ENCODE data around the gene DHX30. TPM values are rescaled to one million over a fixed set of nuclear protein-coding genes. Genes with fewer than 3 reads are reported as not detected.

The DHX30 gene
- total and polyA plus RNA-seq, 2 donors = 41.8 to 52.0 TPM

DNA sequence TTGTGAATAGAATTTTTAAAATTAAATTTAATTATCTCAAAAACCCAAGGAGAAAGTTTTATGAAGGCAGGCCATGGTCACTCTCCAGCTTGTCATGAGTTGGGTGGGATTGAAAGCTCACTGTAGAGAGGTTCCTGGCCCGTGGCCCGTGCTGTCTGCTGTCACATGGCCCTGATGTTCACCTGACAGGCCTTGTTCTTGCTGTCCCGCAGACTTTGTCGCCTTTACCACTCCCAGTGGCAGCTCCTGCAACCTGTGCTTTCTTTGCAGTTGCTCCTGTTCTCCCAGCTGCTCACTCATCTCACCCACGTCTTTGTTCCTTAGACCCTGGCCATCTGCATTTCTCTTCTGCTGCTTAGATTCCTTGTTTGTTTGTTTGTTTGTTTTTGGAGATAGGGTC lies 35.6 kb downstream of the DHX30 start:
- Histone ChIP-seq H3K4me3 (ENCODE audit: low read depth, low read length) (no peak overlapping the region), H3K4me1 (ENCODE audit: insufficient read depth) (no peaks in the 10 kb centered on the region), H3K36me3 (ENCODE audit: insufficient read depth) (peaks cover 6% of the 10 kb centered on the region), H3K27ac (ENCODE audit: low read depth) (no peak overlapping the region)
- 88% methylated on average over 5 of the region's 5 CpGs for WGBS
- DNase-seq (ENCODE audit: extremely low spot score) = no peak

- WGBS = 69% methylated on average over 7 of the region's 7 CpGs
- DNase-seq (ENCODE audit: extremely low spot score) = no peak
- Histone ChIP-seq H3K36me3 (ENCODE audit: insufficient read depth) (peaks cover 9% of the 10 kb centered on the region), H3K27ac (ENCODE audit: low read depth) (no peak overlapping the region), H3K4me3 (ENCODE audit: low read depth, low read length) (no peak overlapping the region), H3K4me1 (ENCODE audit: insufficient read depth) (no peaks in the 10 kb centered on the region)
These were observed 38.9 kb downstream of the DHX30 start for GRCh38 chr3:47841786-47842349.

DNA sequence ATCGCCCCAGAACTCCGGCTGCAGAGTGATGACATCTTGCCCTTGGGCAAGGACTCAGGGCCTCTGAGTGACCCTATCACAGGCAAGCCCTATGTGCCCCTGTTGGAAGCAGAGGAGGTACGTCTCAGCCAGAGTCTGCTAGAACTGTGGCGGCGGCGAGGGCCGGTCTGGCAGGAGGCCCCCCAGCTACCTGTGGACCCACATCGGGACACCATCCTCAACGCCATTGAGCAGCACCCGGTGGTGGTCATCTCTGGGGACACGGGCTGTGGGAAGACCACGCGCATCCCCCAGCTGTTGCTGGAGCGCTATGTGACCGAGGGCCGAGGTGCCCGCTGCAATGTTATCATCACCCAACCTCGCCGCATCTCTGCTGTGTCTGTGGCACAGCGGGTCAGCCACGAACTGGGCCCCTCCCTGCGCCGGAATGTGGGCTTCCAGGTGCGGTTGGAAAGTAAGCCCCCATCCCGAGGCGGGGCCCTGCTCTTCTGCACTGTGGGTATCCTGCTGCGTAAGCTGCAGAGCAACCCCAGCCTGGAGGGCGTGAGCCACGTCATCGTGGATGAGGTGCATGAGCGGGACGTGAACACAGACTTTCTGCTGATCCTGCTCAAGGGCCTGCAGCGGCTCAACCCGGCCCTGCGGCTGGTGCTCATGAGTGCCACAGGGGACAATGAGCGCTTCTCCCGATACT lies 43.4 kb downstream of the DHX30 start:
- H3K27ac ChIP-seq (ENCODE audit: low read depth) = no peak overlapping the region
- no peak overlapping the region for H3K4me3 ChIP-seq (ENCODE audit: low read depth, low read length)
- 91% methylated on average over 37 of the region's 37 CpGs for WGBS
- peaks cover 10% of the 10 kb centered on the region for H3K36me3 ChIP-seq (ENCODE audit: insufficient read depth)
- DNase-seq (ENCODE audit: extremely low spot score) = no peak
- no peaks in the 10 kb centered on the region for H3K4me1 ChIP-seq (ENCODE audit: insufficient read depth)

DNA sequence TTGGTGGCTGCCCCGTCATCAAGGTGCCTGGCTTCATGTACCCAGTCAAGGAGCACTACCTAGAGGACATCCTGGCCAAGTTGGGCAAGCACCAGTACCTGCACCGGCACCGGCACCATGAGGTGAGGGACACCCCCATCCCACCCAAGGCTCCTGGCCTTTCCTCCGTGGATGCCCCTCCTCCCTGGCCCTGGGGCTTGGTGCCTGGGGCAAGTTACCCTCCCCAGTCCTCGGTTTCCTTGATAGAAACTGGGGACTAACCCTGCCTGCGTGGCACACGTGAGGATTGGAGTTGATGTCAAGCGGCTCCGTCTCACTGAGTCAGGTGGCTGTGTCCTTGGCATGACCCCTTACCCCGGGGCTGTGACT lies 43.9 kb downstream of the DHX30 start:
- Histone ChIP-seq H3K4me1 (ENCODE audit: insufficient read depth) (no peaks in the 10 kb centered on the region), H3K4me3 (ENCODE audit: low read depth, low read length) (no peak overlapping the region), H3K36me3 (ENCODE audit: insufficient read depth) (peaks cover 10% of the 10 kb centered on the region), H3K27ac (ENCODE audit: low read depth) (no peak overlapping the region)
- 86% methylated on average over 10 of the region's 10 CpGs for WGBS
- no peak for DNase-seq (ENCODE audit: extremely low spot score)

DNA sequence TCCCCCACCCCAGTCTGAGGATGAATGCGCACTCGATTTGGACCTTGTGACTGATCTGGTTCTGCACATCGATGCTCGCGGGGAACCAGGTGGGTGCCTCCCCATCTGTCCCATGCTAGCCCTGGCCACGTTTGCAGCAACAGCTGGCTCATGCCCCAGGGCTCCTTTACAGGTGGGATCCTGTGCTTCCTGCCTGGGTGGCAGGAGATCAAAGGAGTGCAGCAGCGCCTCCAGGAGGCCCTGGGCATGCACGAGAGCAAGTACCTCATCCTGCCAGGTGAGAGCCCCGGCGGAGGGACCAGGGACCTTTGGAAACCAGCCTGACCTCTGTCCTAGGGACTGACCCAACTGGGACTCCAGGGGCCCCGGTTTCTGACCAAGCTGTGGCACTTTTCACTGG lies 44.3 kb downstream of the DHX30 start:
- WGBS = 90% methylated on average over 11 of the region's 11 CpGs
- H3K4me3 ChIP-seq (ENCODE audit: low read depth, low read length) = no peak overlapping the region
- H3K4me1 ChIP-seq (ENCODE audit: insufficient read depth) = no peaks in the 10 kb centered on the region
- H3K36me3 ChIP-seq (ENCODE audit: insufficient read depth) = peaks cover 10% of the 10 kb centered on the region
- H3K27ac ChIP-seq (ENCODE audit: low read depth) = no peak overlapping the region
- no peak for DNase-seq (ENCODE audit: extremely low spot score)

DNA sequence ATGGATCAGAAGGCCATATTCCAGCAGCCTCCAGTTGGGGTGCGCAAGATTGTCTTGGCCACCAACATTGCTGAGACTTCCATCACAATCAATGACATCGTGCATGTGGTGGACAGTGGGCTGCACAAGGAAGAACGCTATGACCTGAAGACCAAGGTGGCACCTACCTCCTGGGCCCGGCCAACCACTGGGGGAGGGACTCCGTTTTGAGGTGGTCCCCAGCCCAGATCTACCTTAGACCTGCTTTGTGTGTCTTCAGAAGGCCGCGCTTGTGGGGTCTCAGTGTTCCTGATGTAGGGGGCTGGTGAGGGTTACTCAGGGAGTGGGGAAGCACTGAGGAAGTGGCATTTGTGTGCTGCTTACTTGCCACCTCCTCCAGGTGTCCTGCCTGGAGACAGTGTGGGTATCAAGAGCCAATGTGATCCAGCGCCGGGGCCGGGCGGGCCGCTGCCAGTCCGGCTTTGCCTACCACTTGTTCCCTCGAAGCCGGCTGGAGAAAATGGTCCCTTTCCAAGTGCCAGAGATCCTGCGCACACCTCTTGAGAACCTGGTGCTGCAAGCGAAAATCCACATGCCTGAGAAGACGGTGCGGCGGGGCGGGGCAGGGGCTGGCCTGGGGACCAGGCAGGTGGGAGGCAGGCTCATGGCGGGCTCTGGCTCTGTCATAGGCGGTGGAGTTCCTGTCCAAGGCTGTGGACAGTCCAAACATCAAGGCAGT lies 45.0 kb downstream of the DHX30 start:
- DNase-seq (ENCODE audit: extremely low spot score) = no peak
- Histone ChIP-seq H3K36me3 (ENCODE audit: insufficient read depth) (peaks cover 10% of the 10 kb centered on the region), H3K4me3 (ENCODE audit: low read depth, low read length) (no peak overlapping the region), H3K4me1 (ENCODE audit: insufficient read depth) (no peaks in the 10 kb centered on the region), H3K27ac (ENCODE audit: low read depth) (no peak overlapping the region)
- WGBS = 93% methylated on average over 23 of the region's 23 CpGs

GRCh38 chr3:47848599-47849117 lies 45.7 kb downstream of the DHX30 start:
- peaks cover 10% of the 10 kb centered on the region for H3K36me3 ChIP-seq (ENCODE audit: insufficient read depth)
- no peak overlapping the region for H3K27ac ChIP-seq (ENCODE audit: low read depth)
- H3K4me1 ChIP-seq (ENCODE audit: insufficient read depth) = no peaks in the 10 kb centered on the region
- no peak for DNase-seq (ENCODE audit: extremely low spot score)
- WGBS = 85% methylated on average over 23 of the region's 23 CpGs
- no peak overlapping the region for H3K4me3 ChIP-seq (ENCODE audit: low read depth, low read length)

DNA sequence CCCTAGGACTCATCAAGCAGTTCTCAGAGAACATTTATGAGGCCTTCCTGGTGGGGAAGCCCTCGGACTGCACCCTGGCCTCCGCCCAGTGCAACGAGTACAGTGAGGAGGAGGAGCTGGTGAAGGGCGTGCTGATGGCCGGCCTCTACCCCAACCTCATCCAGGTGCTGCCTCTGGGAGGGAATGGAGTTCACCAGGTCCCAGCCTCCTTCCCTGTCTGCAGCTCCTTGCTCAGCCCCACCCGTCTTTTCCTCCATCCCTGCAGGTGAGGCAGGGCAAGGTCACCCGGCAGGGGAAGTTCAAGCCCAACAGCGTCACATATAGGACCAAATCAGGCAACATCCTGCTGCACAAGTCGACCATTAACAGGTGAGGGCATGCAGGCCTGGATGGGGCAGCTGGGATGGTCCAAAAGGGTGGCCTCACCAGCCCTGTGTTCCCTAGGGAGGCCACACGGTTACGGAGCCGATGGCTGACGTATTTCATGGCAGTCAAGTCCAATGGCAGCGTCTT lies 46.3 kb downstream of the DHX30 start:
- DNase-seq (ENCODE audit: extremely low spot score) = no peak
- H3K4me1 ChIP-seq (ENCODE audit: insufficient read depth) = no peaks in the 10 kb centered on the region
- WGBS = 79% methylated on average over 14 of the region's 14 CpGs
- no peak overlapping the region for H3K27ac ChIP-seq (ENCODE audit: low read depth)
- no peak overlapping the region for H3K4me3 ChIP-seq (ENCODE audit: low read depth, low read length)
- peaks cover 10% of the 10 kb centered on the region for H3K36me3 ChIP-seq (ENCODE audit: insufficient read depth)

DNA sequence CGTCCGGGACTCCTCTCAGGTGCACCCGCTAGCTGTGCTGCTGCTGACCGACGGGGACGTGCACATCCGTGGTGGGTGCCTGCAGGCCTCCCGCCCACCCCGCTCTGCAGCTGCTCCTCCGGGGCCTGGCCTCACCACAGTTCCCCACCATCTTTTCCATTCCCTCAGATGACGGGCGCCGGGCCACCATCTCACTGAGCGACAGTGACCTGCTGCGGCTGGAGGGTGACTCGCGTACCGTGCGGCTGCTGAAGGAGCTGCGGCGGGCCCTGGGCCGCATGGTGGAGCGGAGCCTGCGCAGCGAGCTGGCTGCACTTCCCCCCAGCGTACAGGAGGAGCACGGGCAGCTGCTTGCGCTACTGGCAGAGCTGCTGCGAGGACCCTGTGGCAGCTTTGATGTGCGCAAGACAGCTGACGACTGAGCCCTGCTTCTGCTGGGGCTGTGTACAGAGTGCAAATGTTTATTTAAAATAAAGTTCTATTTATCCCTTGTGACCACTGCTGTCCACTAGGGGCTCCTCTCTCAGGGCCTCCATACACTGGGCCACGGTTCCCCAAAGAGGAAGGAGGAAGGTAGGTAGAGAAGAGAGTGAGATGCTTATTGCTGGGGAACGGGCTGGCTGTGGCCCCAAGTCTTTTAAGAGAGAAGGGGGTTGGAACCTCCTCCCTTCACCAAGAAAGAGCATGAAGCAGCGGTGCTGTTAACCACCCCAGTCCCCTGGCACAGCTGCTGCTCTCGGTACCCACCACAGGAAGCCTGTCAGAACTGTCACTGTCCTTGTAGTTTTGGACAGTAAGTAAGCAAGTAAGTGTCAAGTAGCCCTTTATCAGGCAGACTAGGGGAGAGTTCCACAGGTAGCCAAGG lies 47.0 kb downstream of the DHX30 start:
- WGBS = 80% methylated on average over 35 of the region's 35 CpGs
- Histone ChIP-seq H3K4me3 (ENCODE audit: low read depth, low read length) (no peak overlapping the region), H3K27ac (ENCODE audit: low read depth) (no peak overlapping the region), H3K4me1 (ENCODE audit: insufficient read depth) (no peaks in the 10 kb centered on the region), H3K36me3 (ENCODE audit: insufficient read depth) (peaks cover 10% of the 10 kb centered on the region)
- DNase-seq (ENCODE audit: extremely low spot score) = no peak

DNA sequence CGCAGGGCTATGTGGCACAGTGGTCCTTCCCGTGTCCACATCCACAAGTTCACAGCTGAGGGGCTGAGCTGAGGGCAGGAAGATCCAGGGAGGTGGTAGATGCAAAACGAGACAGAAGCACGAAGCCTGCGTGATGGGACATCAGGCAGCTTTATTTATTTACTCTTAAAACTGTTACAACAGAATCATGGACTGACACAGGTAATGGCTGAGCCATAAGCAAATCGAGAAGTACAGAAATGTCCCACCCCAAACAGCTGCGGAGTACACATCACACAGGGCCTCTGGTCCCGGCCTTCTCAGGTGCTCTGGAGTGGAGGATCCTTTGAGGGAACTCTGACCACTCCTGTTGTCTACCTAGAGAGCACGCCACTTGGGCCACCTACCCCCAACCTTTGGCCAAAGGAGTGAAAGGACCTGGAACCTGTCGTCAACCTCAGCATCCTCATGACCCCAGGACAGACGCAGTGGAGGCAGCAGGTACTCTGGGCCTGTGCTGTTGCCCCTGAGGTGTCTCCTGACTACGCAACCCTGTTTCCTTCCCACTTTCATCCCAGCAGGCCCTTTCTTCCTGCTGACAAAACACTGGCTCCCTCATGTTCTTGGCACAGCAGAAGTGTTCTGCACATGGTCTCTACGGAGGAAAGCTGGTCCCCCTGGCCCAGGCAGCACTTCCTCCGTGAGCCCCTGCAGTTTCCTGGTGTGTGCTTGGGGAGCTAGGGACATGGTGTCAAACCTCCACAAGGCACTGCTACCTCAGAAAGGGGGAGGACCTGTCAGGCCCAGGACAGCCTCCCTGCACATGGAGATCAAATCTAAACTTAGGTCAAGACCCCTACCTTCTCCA lies 47.8 kb downstream of the DHX30 start:
- H3K4me3 ChIP-seq (ENCODE audit: low read depth, low read length) = no peak overlapping the region
- H3K4me1 ChIP-seq (ENCODE audit: insufficient read depth) = no peaks in the 10 kb centered on the region
- peaks cover 9% of the 10 kb centered on the region for H3K36me3 ChIP-seq (ENCODE audit: insufficient read depth)
- WGBS = 71% methylated on average over 14 of the region's 14 CpGs
- no peak overlapping the region for H3K27ac ChIP-seq (ENCODE audit: low read depth)
- no peak for DNase-seq (ENCODE audit: extremely low spot score)

- Histone ChIP-seq H3K27ac (ENCODE audit: low read depth) (no peak overlapping the region), H3K4me1 (ENCODE audit: insufficient read depth) (no peaks in the 10 kb centered on the region), H3K36me3 (ENCODE audit: insufficient read depth) (no peaks in the 10 kb centered on the region), H3K4me3 (ENCODE audit: low read depth, low read length) (no peak overlapping the region)
- DNase-seq (ENCODE audit: extremely low spot score) = no peak
- WGBS = 88% methylated on average over 12 of the region's 12 CpGs
These were observed 49.1 kb downstream of the DHX30 start for GRCh38 chr3:47851888-47852603.
